Thyroid gland (tissue), 4 donors: ENCODE results near the gene ACTL10.

Source experiments
- POLR2A ChIP-seq, 2 donors: fragments of 450-650 bp; IDR thresholded peaks; one replicate each; pipeline ENCODE4 v1.6.1; 2017; ENCODE audit warnings: antibody characterized with exemption in 2 of 2, mild to moderate bottlenecking in 2 of 2, moderate library complexity in 1 of 2
- TF ChIP-seq, protein P1 (sequence below), 6 experiments: fragments of 200-600 bp in 3 of 6; fragments of 450-650 bp in 3 of 6; sonication (generic) in 3 of 6; IDR thresholded peaks; one replicate each; pipeline ENCODE4 v1.5.1; 2016 to 2019; ENCODE audit warnings: antibody characterized with exemption in 6 of 6, mild to moderate bottlenecking in 2 of 6, inconsistent platforms in 1 of 6, moderate library complexity in 1 of 6

DNA sequence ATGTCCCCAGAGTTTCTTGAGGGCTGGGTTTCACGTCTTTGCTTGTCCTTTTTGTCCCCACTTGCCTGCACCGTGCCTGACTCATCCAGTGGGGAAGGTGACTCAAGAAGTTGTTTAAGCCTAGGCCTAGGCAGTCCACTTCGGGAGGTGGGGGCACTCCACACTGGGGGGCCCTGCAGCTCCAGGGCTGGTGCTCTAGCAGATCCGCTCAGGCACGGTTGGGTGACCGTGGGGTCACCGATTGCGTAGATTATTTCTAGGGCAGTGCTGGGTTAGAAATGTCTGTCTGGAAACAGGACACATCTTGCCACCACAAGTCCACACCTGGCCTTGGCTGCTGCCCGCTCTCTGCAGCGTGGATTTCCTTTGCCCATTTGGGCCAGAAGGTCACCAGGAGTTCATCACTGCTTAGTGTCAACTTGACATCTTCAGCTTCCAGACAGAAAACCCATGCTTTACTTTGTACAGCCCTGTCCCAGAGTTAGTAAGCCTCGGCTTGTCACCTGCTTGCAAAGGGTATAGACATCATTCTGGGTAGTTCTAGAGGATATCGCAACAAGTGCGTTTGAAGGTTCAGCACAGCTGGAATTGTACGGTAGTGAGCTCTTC, 18.2 kb upstream of the ACTL10 start:
- TF ChIP-seq, protein P1, sequence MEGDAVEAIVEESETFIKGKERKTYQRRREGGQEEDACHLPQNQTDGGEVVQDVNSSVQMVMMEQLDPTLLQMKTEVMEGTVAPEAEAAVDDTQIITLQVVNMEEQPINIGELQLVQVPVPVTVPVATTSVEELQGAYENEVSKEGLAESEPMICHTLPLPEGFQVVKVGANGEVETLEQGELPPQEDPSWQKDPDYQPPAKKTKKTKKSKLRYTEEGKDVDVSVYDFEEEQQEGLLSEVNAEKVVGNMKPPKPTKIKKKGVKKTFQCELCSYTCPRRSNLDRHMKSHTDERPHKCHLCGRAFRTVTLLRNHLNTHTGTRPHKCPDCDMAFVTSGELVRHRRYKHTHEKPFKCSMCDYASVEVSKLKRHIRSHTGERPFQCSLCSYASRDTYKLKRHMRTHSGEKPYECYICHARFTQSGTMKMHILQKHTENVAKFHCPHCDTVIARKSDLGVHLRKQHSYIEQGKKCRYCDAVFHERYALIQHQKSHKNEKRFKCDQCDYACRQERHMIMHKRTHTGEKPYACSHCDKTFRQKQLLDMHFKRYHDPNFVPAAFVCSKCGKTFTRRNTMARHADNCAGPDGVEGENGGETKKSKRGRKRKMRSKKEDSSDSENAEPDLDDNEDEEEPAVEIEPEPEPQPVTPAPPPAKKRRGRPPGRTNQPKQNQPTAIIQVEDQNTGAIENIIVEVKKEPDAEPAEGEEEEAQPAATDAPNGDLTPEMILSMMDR (IDR thresholded peaks at IDR 0.05) = no peak
- no peak for TF ChIP-seq POLR2A (IDR thresholded peaks at IDR 0.05)
